Measurements from ENCODE around the gene KCNV2.

The KCNV2 gene

GRCh38 chr9:2745560-2746380 is 28.5 kb downstream of the KCNV2 start:
- no peak for DNase-seq (ENCODE audit: low read depth in 1 of 2, low spot score in 1 of 2)
- no peak for TF ChIP-seq JUND (IDR thresholded peaks at IDR 0.05; ENCODE audit: low read depth)
- in situ Hi-C loops (cut with HindIII; ENCODE audit: low pct_unique_long_range_greater_than_20kb, low sequenced_read_pairs): no loop called here

GRCh38 chr9:2749485-2749884 is 32.2 kb downstream of the KCNV2 start:
- in situ Hi-C loops (cut with HindIII; ENCODE audit: low pct_unique_long_range_greater_than_20kb, low sequenced_read_pairs): no loop called here
- no peak for TF ChIP-seq JUND (IDR thresholded peaks at IDR 0.05; ENCODE audit: low read depth)
- no peak for DNase-seq (ENCODE audit: low read depth in 1 of 2, low spot score in 1 of 2)

DNA sequence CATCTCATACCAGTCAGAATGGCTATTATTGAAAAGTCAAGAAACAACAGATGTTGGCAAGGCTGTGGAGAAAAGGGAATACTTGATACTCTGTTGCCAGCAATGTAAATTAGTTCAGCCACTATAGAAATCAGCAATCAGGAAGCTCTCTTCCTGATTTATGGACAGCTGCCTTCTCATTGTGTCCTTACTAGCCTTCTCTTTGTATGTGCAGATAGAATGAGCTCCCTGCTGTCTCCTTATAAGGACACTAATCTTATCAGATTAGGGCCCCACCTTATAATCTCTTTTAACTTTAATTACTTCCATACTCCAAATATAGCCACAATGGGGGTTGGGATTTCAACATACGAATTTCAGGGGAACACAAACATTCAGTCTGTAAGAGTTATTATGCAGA is 38.0 kb downstream of the KCNV2 start:
- in situ Hi-C loops (cut with HindIII; ENCODE audit: low pct_unique_long_range_greater_than_20kb, low sequenced_read_pairs): no loop called here
- no peak for TF ChIP-seq JUND (IDR thresholded peaks at IDR 0.05; ENCODE audit: low read depth)
- DNase-seq (ENCODE audit: low read depth in 1 of 2, low spot score in 1 of 2): no peak

DNA sequence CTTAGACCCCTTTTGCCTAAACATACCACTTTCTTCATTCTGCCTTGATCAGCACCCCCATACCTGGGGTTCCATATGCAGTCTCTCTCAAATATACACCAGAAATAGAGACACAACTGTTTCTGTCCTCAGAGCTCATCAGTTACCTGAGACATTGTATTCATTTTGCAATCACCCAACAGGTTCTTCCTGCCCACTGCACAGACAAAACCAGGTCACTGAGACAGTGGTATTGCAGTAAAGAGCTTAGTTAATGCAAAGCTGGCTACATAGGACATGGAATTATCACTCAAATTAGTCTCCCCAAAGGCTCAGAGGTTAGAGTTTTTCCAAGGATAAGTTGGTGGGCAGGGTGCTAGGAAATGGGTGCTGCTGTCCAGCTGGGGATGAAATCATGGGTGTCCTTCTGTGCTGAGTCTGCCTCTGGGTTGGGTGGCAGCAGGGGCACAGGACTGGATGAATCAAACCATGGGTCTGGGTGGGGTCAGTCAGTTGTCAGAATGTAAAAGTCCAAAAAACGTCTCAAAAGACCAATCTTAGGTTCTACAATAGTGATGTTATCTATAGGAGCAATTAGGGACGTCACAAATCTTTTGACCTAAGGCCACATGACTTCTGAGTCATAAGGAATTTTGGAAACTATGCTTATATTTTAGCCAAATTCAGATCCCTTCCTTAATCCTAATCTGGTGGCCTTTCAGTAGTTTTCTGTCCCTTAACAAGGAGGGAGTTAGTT is 41.0 kb downstream of the KCNV2 start:
- no peak for TF ChIP-seq JUND (IDR thresholded peaks at IDR 0.05; ENCODE audit: low read depth)
- in situ Hi-C loops (cut with HindIII; ENCODE audit: low pct_unique_long_range_greater_than_20kb, low sequenced_read_pairs): no loop called here
- peak in 1 of 2 experiments; percentile 36 for DNase-seq (ENCODE audit: low read depth in 1 of 2, low spot score in 1 of 2)

- TF ChIP-seq JUND (IDR thresholded peaks at IDR 0.05; ENCODE audit: low read depth): no peak
- DNase-seq (ENCODE audit: low read depth in 1 of 2, low spot score in 1 of 2): no peak
- in situ Hi-C loops (cut with HindIII; ENCODE audit: low pct_unique_long_range_greater_than_20kb, low sequenced_read_pairs): no loop called here
Measured at GRCh38 chr9:2758898-2759510, 41.7 kb downstream of the KCNV2 start.

DNA sequence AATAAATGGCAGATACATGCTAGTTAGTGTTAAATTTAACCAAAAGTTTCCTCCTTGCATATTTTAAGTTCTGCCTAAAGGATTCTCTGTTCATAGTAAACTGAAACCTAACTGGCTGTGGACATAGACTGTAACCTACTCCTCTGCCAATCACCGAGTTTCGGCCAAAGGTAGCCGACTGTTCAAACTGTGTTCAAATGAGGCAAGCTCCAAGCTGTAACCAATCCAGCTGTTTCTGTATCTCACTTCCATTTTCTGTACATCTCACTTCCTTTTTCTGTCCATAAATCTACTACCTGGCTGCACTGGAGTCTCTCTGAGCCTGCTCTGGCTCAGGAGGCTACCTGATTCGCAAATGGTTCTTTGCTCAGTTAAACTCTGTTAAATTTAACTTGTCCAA is 44.1 kb downstream of the KCNV2 start:
- no peak for DNase-seq (ENCODE audit: low read depth in 1 of 2, low spot score in 1 of 2)
- in situ Hi-C loops (cut with HindIII; ENCODE audit: low pct_unique_long_range_greater_than_20kb, low sequenced_read_pairs): no loop called here
- TF ChIP-seq JUND (IDR thresholded peaks at IDR 0.05; ENCODE audit: low read depth): no peak

- in situ Hi-C loops (cut with HindIII; ENCODE audit: low pct_unique_long_range_greater_than_20kb, low sequenced_read_pairs): no loop called here
- no peak for DNase-seq (ENCODE audit: low read depth in 1 of 2, low spot score in 1 of 2)
- TF ChIP-seq JUND (IDR thresholded peaks at IDR 0.05; ENCODE audit: low read depth): no peak
Measured at GRCh38 chr9:2764353-2764752, 47.0 kb downstream of the KCNV2 start.

DNA sequence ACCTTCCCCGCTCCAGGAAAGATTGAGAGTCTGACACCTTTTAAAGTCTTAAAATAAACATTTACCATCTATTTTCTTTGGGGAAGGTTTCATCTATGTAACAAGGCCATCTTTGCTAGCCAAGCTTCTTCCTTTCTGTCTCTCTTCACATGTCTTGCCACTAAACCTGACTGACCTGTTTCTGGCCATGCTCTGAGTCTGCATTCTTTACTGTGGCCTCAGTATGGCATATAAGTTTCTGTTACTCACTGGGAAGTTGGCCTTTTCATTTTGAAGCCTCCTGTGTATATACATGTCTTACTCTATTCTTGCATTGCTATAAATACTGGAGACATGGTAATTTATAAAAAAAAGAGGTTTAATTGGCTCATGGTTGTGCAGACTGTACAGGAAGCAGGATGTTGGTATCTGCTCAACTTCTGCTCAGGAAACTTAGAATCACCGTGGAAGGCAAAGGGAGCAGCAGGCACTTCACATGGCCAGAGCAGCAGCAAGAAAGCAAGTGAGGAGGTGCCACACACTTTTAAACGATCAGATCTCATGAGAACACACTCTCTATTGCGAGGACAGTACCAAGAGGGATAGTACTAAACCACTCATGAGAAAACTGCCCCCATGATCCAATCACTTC is 48.1 kb downstream of the KCNV2 start:
- TF ChIP-seq JUND (IDR thresholded peaks at IDR 0.05; ENCODE audit: low read depth): no peak
- DNase-seq (ENCODE audit: low read depth in 1 of 2, low spot score in 1 of 2): peak; percentile 2 to 85
- in situ Hi-C loops (cut with HindIII; ENCODE audit: low pct_unique_long_range_greater_than_20kb, low sequenced_read_pairs): no loop called here

DNA sequence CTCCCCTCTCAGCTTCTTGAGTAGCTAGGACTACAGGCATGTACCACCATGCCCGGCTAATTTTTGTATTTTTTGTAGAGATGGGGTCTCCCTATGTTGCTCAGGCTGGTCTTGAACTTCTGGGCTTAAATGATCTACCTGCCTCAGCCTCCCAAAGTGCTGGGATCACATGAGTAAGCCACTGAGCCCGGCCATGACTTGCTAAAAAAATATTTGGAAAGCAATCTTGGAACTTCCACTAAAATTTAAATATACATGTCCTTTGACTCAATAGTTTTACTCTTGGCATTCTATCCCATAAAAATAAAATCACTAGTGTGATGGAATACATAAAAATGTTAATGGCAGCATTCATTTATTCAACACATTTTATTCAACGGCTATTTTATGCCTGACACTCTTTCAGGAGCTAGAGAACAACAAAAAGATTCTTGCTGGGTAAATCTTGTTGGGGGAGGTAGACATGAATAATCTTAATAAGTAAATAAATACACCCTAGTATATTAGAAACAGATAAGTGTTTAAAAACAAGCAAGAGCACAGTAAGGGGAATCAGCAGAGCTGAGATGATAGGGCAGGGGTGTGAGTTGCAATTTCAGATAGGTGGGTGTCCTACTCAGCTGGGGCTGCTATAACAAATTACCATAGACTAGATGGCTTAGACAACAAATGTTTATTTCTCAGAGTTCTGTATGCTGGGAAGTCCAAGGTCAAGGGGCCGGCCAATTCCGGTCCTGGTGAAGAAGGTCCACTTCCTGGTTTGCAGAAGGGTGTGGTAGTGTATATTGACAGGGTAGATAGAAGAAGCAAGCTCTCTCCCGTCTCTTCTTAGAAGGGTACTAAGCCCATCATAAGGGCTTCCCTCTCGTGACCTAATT is 50.7 kb downstream of the KCNV2 start:
- no peak for TF ChIP-seq JUND (IDR thresholded peaks at IDR 0.05; ENCODE audit: low read depth)
- DNase-seq (ENCODE audit: low read depth in 1 of 2, low spot score in 1 of 2): no peak
- in situ Hi-C loops (cut with HindIII; ENCODE audit: low pct_unique_long_range_greater_than_20kb, low sequenced_read_pairs): no loop called here

DNA sequence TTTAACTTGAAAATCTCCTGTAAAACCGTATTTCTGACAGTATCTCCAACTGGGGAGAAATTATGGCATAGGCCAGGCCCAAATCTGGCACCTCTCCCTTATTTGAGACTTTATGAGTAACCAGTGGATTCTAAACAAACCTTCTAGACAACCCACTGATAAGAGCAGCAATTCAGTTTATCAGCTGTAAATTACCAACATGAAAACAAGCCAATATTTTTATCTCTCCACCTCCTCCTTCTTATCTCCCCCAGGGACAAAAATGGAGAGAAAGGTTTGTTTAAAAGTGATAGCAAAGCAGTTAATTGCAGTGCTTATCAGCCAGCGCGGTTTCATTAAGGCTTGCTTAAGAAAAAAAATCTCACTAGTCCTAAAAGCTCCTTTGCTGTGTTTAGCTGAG is 53.8 kb downstream of the KCNV2 start:
- no peak for DNase-seq (ENCODE audit: low read depth in 1 of 2, low spot score in 1 of 2)
- TF ChIP-seq JUND (IDR thresholded peaks at IDR 0.05; ENCODE audit: low read depth): no peak
- in situ Hi-C loops (cut with HindIII; ENCODE audit: low pct_unique_long_range_greater_than_20kb, low sequenced_read_pairs): no loop called here

- TF ChIP-seq JUND (IDR thresholded peaks at IDR 0.05; ENCODE audit: low read depth): no peak
- DNase-seq (ENCODE audit: low read depth in 1 of 2, low spot score in 1 of 2): no peak
- in situ Hi-C loops (cut with HindIII; ENCODE audit: low pct_unique_long_range_greater_than_20kb, low sequenced_read_pairs): no loop called here
Measured at GRCh38 chr9:2771661-2772060, 54.4 kb downstream of the KCNV2 start.

DNA sequence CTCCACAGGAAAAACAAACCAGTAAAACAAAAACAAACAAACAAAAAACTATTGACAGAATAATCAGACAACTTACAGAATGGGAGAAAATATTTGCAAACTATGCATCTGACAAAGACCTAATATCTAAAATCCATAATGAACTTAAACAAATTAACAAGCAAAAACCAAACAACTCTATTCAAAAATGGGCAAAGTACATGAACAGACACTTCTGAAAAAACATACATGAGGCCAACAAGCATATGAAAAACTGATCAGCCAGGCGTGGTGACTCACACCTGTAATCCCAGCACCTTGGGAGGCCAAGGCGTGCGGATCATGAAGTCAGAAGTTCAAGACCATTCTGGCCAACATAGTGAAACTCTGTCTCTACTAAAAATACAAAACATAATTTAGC is 60.1 kb downstream of the KCNV2 start:
- no peak for TF ChIP-seq JUND (IDR thresholded peaks at IDR 0.05; ENCODE audit: low read depth)
- in situ Hi-C loops (cut with HindIII; ENCODE audit: low pct_unique_long_range_greater_than_20kb, low sequenced_read_pairs): no loop called here

More for the DNA sequence above, 60.1 kb downstream of the KCNV2 start:
- DNase-seq (ENCODE audit: low read depth in 1 of 2, low spot score in 1 of 2): no peak
